Fibroblast of the aortic adventitia (primary cell): ENCODE data around the gene PDE11A. TPM values are rescaled to one million over a fixed set of nuclear protein-coding genes. Genes with fewer than 3 reads are reported as not detected.

Source experiments
- DNase-seq: peaks from one replicate; pipeline ENCODE4 v3.0.0-alpha.2; 2010; ENCODE audit warnings: low read depth
- H3K4me3 ChIP-seq: 2 replicates; pipeline ENCODE4 v1.5.1; 2011; ENCODE audit warnings: low read depth, mild to moderate bottlenecking, control low read depth, low read length, moderate library complexity
- total RNA-seq: library from RNA; depleted of rRNA; stranded (reverse); fragments of >200 nt; gene quantifications from 2 replicates; pipeline ENCODE4 v1.2.3, GENCODE V29; 2012; ENCODE audit warnings: low replicate concordance
- TF ChIP-seq, protein P1 (sequence below): IDR thresholded peaks from 2 replicates; pipeline ENCODE4 v1.5.1; 2011; ENCODE audit warnings: mild to moderate bottlenecking, low read length, control low read depth, inconsistent platforms; ENCODE audit not compliant: insufficient read depth

The PDE11A gene
- total RNA-seq, 1 donor = not detected

- no peak for DNase-seq
- no peak overlapping the region for H3K4me3 ChIP-seq
- TF ChIP-seq, protein P1, sequence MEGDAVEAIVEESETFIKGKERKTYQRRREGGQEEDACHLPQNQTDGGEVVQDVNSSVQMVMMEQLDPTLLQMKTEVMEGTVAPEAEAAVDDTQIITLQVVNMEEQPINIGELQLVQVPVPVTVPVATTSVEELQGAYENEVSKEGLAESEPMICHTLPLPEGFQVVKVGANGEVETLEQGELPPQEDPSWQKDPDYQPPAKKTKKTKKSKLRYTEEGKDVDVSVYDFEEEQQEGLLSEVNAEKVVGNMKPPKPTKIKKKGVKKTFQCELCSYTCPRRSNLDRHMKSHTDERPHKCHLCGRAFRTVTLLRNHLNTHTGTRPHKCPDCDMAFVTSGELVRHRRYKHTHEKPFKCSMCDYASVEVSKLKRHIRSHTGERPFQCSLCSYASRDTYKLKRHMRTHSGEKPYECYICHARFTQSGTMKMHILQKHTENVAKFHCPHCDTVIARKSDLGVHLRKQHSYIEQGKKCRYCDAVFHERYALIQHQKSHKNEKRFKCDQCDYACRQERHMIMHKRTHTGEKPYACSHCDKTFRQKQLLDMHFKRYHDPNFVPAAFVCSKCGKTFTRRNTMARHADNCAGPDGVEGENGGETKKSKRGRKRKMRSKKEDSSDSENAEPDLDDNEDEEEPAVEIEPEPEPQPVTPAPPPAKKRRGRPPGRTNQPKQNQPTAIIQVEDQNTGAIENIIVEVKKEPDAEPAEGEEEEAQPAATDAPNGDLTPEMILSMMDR = no peak
Observed at GRCh38 chr2:177683661-177684069, 388.9 kb downstream of the PDE11A start.

DNA sequence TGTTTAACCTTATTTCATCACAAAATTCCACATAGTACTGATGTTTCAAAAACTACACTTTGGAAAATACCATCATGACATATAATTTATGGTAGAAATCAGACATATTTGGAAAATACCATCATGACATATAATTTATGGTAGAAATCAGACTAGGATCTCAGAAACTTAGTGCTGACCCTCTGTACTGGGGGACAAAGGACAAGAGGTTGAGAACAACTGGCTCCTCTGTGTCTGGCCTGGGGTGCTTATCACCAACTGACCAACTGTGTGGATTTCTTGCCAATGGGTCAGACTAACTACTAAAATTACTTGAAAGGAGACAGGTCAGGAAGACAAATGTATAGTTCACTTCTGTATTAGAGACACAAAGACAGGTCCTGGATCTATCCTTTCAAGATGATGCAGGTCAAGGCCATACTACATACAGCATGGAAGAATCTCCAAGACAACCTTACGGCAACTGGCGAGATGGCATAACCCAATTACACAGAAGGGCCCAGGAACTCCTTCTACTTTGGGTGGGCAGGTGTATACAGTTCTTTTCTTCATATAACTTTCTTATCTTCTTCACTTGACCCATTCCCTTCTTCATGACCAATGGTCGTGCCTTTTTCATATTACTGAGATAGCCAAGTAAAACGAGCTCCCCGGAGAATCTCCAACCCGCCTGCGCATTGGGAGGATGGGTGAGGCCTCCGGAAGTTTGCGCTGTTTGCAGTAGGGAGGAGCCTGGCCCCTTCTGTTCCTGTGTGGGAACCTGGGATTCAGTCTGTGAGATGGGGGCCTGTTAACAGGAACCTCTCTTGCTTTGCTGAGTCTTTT, 389.5 kb downstream of the PDE11A start:
- TF ChIP-seq, protein P1 = no peak
- H3K4me3 ChIP-seq = no peak overlapping the region
- DNase-seq = no peak

DNA sequence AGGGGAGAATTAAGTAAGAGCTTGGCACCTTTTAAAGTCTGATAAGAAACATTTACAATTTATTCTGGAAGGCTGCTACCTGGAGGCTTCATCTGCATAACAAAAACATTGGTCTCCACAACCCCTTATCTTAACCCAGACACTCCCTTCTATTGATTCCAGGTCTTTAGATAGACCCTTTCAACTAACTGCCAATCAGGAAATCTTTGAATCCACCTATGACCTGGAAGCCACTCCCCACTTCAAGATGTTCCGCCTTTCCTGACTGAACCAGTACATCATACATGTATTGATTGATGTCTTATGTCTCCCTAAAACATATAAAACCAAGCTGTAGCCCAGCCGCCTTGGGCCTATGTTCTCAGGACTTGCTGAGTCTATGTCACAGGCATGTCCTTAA, 390.6 kb downstream of the PDE11A start:
- no peak for DNase-seq
- TF ChIP-seq, protein P1 = no peak
- no peak overlapping the region for H3K4me3 ChIP-seq

DNA sequence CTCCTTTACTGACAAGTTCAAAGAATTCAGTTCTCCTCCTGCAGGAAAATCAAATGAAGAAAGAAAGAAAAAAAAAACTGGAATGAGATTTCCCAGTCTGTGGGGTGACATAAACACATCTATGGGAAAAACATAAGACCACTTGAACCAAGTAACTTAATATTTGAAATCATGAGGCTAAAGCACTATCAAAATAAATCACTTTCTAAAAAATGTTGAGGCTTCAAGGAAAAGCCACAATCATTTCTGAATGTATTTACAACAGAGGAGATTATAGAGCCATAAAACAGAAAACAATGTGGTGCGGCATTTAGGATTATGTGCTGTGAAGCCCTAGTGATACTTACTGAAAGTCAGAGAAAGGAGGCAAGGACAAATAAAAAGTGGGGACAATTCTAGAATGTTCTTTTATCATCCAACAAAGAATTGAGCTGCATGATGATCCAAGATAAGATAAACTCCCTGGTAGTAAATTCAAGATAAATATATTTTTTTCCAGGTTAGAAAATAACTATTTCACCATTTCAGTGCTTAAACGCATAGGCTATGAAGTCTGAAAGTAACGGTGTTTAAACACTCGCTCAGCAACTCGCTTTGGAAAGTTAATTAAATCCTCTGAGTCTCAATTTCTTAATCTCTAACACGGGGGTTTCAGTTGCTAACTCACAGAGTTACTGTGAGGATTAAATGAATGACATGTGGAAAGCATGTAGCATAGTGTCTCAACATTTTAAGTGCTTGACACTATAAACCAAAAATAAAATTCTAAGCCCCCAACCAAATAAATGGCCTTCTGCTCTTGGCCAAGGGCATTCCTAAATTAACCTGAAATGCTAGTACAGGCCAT, 391.5 kb downstream of the PDE11A start:
- H3K4me3 ChIP-seq = no peak overlapping the region
- TF ChIP-seq, protein P1 = no peak
- no peak for DNase-seq

- TF ChIP-seq, protein P1 = no peak
- H3K4me3 ChIP-seq = no peak overlapping the region
- no peak for DNase-seq
Observed at GRCh38 chr2:177679611-177680605, 392.7 kb downstream of the PDE11A start.

DNA sequence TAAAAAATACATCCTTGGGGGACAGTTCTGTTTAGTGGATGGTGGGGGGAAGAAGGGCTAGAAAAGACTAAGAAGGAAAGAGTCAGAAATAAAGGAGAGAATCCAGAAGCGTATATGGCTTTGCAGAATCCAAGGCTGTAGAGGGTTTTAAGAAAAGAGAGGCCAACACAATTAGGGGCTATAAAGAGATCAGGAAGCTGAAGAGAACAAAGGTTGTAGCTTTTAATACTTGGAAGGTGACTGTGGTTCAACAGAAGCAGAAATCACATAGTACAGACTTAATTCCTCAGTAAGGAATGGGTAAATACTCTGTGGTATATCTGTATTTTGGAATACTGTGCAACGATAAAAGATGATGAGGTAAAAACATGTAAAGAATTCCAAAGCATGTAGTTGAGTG, 393.6 kb downstream of the PDE11A start:
- DNase-seq = no peak
- no peak overlapping the region for H3K4me3 ChIP-seq
- TF ChIP-seq, protein P1 = no peak
